Loucy (cell line): Measurements from ENCODE around the gene DUSP16.

Source experiments
- EZH2phosphoT487 ChIP-seq: fragments of 200-600 bp; IDR thresholded peaks from 2 replicates; pipeline ENCODE4 v1.6.1; 2018; ENCODE audit warnings: antibody characterized with exemption, mild to moderate bottlenecking, moderate library complexity, borderline replicate concordance
- TF ChIP-seq, protein P1 (sequence below): fragments of 200-600 bp; sonication (generic); conservative IDR thresholded peaks from 2 replicates; pipeline ENCODE4 v1.5.1; 2014; ENCODE audit warnings: mild to moderate bottlenecking, antibody characterized with exemption, low read length

- TF ChIP-seq, protein P1, sequence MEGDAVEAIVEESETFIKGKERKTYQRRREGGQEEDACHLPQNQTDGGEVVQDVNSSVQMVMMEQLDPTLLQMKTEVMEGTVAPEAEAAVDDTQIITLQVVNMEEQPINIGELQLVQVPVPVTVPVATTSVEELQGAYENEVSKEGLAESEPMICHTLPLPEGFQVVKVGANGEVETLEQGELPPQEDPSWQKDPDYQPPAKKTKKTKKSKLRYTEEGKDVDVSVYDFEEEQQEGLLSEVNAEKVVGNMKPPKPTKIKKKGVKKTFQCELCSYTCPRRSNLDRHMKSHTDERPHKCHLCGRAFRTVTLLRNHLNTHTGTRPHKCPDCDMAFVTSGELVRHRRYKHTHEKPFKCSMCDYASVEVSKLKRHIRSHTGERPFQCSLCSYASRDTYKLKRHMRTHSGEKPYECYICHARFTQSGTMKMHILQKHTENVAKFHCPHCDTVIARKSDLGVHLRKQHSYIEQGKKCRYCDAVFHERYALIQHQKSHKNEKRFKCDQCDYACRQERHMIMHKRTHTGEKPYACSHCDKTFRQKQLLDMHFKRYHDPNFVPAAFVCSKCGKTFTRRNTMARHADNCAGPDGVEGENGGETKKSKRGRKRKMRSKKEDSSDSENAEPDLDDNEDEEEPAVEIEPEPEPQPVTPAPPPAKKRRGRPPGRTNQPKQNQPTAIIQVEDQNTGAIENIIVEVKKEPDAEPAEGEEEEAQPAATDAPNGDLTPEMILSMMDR, result no peak
- no peak for TF ChIP-seq EZH2phosphoT487
Observed at GRCh38 chr12:12499909-12500604, 62.6 kb downstream of the DUSP16 start.
